Fibroblast of skin of back (primary cell): Measurements from ENCODE around the gene USP25.

Experiments used
- DNase-seq: peaks from one replicate; pipeline ENCODE4 v3.0.0-alpha.2; 2013

Gene USP25

GRCh38 chr21:15820327-15820726 lies 90.5 kb downstream of the USP25 start:
- no peak for DNase-seq

DNA sequence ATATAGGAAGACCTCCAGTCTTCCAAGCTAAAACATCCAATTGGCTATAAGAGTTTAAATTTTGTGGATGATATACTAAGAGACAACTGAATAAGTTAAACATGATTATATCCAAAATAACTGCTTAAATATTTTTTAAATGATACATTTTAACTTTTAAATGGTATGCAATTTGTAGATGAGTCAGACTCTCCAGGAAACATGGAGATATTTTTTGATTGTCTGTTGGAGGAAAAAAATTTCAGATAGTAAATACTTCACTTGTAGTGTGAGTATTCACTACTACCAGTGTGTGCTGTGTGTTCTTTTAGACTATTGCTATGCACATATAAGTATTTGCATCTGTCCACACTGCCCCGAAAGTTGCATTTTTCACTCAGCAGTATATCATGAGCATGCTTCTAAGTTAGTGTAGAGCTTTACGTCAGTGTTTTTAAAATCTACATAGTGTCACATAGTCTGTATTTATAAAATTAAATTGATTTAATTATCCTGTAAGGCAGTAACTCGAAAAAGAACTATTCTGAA lies 91.1 kb downstream of the USP25 start:
- DNase-seq: peak; percentile 66

DNA sequence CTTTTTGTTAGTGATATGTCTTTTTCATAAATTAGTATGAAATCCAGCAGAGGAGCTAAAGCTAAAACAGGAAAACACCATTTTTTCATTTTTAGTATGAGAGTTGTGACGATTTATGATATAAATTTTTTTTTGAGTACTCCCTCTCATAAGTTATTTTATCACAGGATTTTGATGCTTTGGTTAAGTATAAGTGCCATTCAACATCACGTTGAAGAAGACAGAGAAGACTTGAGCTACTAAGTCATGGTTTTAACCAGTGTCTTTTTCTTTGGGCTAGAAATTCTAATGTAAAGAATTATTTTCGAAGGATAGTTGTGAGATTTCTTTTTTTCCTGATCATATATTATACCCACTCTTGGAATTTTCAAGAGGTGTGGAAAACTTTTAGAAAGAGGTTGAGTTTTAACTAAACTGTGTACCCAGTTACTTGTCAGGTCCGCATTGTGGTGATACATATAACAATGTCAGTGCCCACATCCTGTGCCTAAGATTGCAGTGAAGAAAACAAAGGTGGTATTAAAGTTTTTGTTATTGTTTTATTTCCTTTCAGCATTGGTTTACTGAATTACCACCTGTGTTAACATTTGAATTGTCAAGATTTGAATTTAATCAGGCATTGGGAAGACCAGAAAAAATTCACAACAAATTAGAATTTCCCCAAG lies 93.8 kb downstream of the USP25 start:
- no peak for DNase-seq

GRCh38 chr21:15825700-15826099 lies 95.9 kb downstream of the USP25 start:
- DNase-seq: no peak

- peak; percentile 38 for DNase-seq
Measured at GRCh38 chr21:15826147-15826780, 96.5 kb downstream of the USP25 start.

DNA sequence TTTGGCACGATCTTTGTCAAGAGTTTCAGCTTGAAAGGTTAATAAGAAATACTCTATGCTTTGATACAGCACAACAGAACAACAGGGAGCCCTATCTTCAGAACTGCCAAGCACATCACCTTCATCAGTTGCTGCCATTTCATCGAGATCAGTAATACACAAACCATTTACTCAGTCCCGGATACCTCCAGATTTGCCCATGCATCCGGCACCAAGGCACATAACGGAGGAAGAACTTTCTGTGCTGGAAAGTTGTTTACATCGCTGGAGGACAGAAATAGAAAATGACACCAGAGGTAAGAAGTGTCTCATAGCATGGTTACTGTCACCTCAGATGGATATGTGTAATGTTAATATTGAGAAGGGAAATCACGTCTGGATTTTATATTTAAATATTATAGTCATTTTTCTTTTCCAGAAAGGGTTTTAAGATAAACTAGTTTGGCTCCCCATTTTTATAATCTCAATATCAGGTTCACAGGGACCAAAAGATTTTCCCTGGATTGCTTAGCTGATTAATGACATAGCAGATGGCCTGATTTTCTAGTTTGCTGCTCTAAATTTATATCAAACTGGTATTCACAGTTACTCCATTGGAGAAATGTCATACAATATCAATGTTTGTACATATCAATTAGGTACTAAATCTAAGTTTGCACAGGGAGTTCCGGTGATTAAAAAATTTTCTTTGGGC lies 97.3 kb downstream of the USP25 start:
- no peak for DNase-seq

GRCh38 chr21:15831497-15831896 lies 101.7 kb downstream of the USP25 start:
- no peak for DNase-seq

DNA sequence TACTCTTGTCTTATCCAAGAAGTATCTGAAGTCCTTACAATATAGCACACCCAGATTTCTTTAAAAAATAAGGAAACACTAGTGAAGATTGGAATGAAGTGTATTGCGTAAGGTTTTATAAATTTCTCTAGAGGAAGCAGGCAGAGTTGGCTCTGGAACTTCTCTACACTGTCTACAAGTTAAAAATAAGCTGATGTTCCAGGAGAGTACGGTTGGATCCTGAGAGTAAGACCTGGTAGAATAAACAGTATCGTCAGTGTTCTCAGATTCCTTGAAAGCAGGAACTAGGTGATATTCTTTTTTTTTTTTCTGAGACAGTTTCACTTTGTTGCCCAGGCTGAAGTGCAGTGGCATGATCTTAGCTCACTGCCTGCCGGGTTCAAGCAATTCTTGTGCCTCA lies 107.9 kb downstream of the USP25 start:
- DNase-seq: peak; percentile 9

DNA sequence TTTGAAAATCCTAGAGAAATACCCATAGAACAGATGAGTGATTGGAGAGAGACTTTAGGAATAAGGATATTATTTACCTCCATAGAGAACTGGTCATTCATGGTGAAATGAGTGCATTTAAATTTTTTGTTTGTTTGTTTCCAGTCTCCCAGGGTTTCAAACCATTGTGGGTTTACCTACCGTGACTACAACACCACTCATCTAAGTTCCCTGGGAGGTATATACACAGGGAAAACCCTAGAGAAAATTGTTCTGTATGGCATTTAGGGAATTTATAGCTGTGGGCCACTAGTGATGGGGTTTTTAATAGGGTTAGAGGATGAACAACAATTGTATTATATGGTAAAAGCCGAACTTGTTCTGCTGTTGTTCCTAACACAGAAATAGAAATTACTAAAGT lies 109.2 kb downstream of the USP25 start:
- no peak for DNase-seq

- peak; percentile 33 for DNase-seq
Measured at GRCh38 chr21:15839601-15840000, 109.8 kb downstream of the USP25 start.

- peak; percentile 9 for DNase-seq
Measured at GRCh38 chr21:15840406-15840805, 110.6 kb downstream of the USP25 start.

DNA sequence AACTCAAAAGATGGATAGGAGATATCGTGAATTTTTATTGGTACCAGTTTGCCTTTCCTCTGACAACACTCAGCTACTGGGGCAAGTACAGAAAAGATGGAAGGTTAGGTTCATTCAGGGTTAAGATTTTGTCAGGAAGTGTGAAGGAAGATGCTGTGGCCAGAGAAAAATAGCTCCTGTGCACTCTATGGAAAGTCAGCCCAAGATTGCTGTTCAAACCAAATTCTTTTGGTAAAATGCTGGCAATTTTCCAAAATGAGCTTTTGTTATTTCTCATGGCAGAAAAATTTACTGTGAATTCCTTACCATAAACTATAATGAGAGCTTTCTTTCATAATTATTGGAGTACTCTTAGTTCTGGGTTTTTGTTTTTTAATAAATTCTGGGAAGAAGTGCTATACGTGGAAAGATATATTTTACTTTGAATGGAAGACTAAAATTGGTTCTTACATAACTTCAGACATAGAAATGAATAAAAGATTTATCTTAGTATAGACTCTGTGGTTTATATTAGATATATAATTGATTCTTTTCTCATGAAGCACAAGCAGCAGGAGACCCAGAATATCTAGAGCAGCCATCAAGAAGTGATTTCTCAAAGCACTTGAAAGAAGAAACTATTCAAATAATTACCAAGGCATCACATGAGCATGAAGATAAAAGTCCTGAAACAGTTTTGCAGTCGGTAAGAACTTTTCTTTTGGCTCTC lies 112.2 kb downstream of the USP25 start:
- peak; percentile 85 for DNase-seq

DNA sequence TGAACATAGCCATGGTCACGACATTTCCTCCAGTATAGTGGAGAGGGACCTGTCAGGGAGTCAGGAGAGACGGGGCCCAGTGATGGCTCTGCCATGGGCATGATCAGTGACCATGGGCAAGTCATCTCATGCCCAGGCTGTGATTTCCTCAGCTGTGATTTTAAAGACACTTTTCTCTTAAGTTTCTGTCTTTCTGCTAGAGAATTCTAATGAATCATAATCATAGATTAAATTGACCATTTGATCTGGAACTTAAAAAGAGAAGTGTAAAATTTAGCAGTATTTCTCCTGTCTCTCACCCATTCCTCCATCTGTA lies 112.7 kb downstream of the USP25 start:
- DNase-seq: no peak

DNA sequence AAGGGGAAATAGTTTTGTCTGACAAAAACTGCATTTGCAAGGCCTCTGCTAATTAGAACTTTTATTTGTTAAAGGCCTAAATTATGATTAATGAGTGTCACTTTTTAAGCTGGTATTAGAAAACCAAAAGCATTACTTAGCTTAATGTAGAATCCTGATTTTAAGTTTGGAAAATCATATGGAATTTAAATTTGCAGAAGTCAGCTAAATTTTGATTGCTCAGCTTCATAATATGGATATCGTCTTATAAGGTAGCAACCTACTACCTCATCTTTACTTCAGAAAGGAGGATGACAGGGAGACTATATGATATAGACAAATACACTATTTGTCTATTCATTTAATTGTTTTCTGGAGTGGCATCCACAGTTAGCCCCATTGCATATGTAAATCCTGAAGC lies 114.0 kb downstream of the USP25 start:
- DNase-seq: no peak

GRCh38 chr21:15848634-15849560 lies 119.1 kb downstream of the USP25 start:
- peak; percentile 48 for DNase-seq

DNA sequence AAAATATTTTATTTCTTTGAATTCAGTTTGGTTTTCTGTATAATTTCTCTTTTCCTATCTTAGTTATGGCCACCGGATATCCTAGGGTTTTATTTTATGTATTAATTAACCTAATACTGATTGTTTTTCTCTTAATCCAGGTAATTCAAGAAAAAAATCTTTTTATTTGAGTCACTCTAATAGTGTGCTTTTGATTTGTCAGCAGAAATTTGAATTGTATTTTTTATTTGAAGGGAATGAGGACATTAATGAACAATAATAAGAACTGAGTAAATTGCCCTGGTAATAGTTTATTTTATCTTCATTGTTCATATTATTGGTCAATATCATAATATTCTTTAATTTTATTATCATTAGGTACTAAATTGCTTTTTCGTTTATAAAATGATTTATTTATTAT lies 120.1 kb downstream of the USP25 start:
- no peak for DNase-seq

DNA sequence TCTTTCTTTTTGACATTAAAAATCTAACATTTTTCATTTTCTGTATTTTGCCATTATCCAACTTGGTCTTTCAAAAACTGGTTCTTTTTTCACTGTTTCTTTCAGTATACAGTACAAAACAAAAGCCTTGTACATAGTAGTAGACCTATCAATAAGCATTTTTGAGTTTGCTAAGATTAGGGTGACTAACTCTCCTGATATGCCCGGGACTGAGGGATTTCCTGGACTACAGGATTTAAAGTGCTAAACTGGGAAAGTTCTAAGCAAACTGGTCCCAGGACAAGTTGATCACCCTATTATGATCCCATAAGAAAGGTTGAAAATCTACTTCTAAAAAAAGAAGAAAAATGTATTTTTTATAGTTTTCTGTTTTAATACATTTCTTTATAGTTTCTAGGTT lies 120.9 kb downstream of the USP25 start:
- peak; percentile 70 for DNase-seq

GRCh38 chr21:15852146-15852545 lies 122.4 kb downstream of the USP25 start:
- no peak for DNase-seq

- DNase-seq: no peak
Measured at GRCh38 chr21:15853126-15853525, 123.3 kb downstream of the USP25 start.

- no peak for DNase-seq
Measured at GRCh38 chr21:15856813-15857212, 127.0 kb downstream of the USP25 start.

DNA sequence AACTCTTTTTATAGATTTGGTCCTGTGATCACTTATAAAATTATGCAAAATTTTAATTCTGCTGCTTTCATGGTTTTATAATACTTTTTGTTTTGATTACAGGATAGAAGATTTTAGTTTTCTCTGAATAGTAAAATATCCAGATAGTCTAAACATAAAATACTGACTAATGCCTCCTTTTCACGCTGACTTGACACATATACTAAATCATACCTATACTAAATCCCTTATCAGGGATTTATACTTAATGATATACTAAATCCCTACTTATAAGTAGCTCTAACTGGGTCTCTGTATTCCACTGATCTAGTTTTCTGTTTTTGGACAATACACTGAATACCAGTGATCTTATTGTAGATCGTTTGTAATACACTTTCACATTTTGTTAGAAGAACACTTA lies 128.0 kb downstream of the USP25 start:
- DNase-seq: no peak

DNA sequence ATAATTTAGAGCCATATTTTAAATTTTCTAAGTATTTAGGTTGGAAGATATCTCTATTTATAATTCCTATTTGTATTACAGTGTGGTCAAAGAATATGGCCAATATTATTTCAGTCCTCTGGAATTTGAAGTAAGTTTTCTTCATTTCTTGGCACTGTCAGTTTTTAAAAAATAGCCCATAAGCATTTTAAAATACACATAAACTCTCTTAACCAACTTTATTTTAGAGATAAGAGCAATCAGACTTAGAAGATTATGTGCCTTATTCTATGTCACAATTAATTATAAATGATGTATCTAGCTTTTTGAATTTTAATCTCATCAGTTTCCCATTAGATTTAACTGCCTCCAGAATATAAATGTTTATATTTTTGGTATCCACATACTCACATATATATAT lies 130.8 kb downstream of the USP25 start:
- DNase-seq: no peak
